Adipocyte (in vitro differentiated cells): ENCODE results near the gene ADGRB3.

ENCODE experiments used
- DNase-seq: peaks from one replicate; pipeline ENCODE4 v3.0.0-alpha.2; 2015; ENCODE audit warnings: low read depth
- H3K27me3 ChIP-seq: replicated peaks from 2 replicates; pipeline ENCODE4 v1.7.0; 2013; ENCODE audit warnings: mild to moderate bottlenecking, low read length, moderate library complexity; ENCODE audit not compliant: control insufficient read depth, insufficient read depth
- H3K36me3 ChIP-seq: 2 replicates; pipeline ENCODE4 v1.7.0; 2013; ENCODE audit warnings: low read length, mild to moderate bottlenecking, moderate library complexity; ENCODE audit not compliant: control insufficient read depth, insufficient read depth, severe bottlenecking
- H3K4me1 ChIP-seq: 2 replicates; pipeline ENCODE4 v1.7.0; 2013; ENCODE audit warnings: mild to moderate bottlenecking, low read length, moderate library complexity; ENCODE audit not compliant: control insufficient read depth, insufficient read depth
- H3K4me3 ChIP-seq: 2 replicates; pipeline ENCODE4 v1.7.0; 2013; ENCODE audit warnings: mild to moderate bottlenecking, low read length, moderate library complexity
- H3K9ac ChIP-seq: 2 replicates; pipeline ENCODE4 v1.7.0; 2013; ENCODE audit warnings: mild to moderate bottlenecking, low read length, moderate library complexity
- H3K9me3 ChIP-seq: 2 replicates; pipeline ENCODE4 v1.7.0; 2013; ENCODE audit warnings: mild to moderate bottlenecking, low read length, moderate library complexity; ENCODE audit not compliant: control insufficient read depth

The ADGRB3 gene

GRCh38 chr6:68677058-68677457, 42.0 kb downstream of the ADGRB3 start:
- no peaks in the 10 kb centered on the region for H3K36me3 ChIP-seq
- H3K9me3 ChIP-seq, result no peaks in the 10 kb centered on the region
- H3K9ac ChIP-seq, result no peak overlapping the region
- no peak for DNase-seq
- no peaks in the 10 kb centered on the region for H3K4me1 ChIP-seq
- H3K27me3 ChIP-seq, result peaks cover 4% of the 10 kb centered on the region
- no peak overlapping the region for H3K4me3 ChIP-seq

- Histone ChIP-seq H3K27me3 (peaks cover 4% of the 10 kb centered on the region), H3K9me3 (no peaks in the 10 kb centered on the region), H3K4me3 (no peak overlapping the region), H3K4me1 (no peaks in the 10 kb centered on the region), H3K36me3 (no peaks in the 10 kb centered on the region), H3K9ac (no peak overlapping the region)
- DNase-seq, result no peak
These were observed 44.3 kb downstream of the ADGRB3 start for GRCh38 chr6:68679399-68679798.

GRCh38 chr6:68680264-68680663, 45.2 kb downstream of the ADGRB3 start:
- no peaks in the 10 kb centered on the region for H3K9me3 ChIP-seq
- H3K4me1 ChIP-seq, result no peaks in the 10 kb centered on the region
- no peak overlapping the region for H3K9ac ChIP-seq
- no peak overlapping the region for H3K4me3 ChIP-seq
- peaks cover 4% of the 10 kb centered on the region for H3K27me3 ChIP-seq
- no peak for DNase-seq
- no peaks in the 10 kb centered on the region for H3K36me3 ChIP-seq

- Histone ChIP-seq H3K27me3 (no peaks in the 10 kb centered on the region), H3K4me3 (no peak overlapping the region), H3K36me3 (no peaks in the 10 kb centered on the region), H3K4me1 (no peaks in the 10 kb centered on the region), H3K9me3 (no peaks in the 10 kb centered on the region), H3K9ac (no peak overlapping the region)
- no peak for DNase-seq
These were observed 54.8 kb downstream of the ADGRB3 start for GRCh38 chr6:68689910-68690309.

GRCh38 chr6:68691120-68691519, 56.0 kb downstream of the ADGRB3 start:
- no peaks in the 10 kb centered on the region for H3K27me3 ChIP-seq
- no peak for DNase-seq
- no peaks in the 10 kb centered on the region for H3K9me3 ChIP-seq
- H3K9ac ChIP-seq, result no peak overlapping the region
- no peaks in the 10 kb centered on the region for H3K4me1 ChIP-seq
- no peaks in the 10 kb centered on the region for H3K36me3 ChIP-seq
- no peak overlapping the region for H3K4me3 ChIP-seq

GRCh38 chr6:68693271-68693670, 58.2 kb downstream of the ADGRB3 start:
- Histone ChIP-seq H3K9me3 (no peaks in the 10 kb centered on the region), H3K36me3 (no peaks in the 10 kb centered on the region), H3K27me3 (no peaks in the 10 kb centered on the region), H3K9ac (no peak overlapping the region), H3K4me3 (no peak overlapping the region), H3K4me1 (no peaks in the 10 kb centered on the region)
- DNase-seq, result no peak

GRCh38 chr6:68695403-68695802, 60.3 kb downstream of the ADGRB3 start:
- Histone ChIP-seq H3K9me3 (no peaks in the 10 kb centered on the region), H3K27me3 (no peaks in the 10 kb centered on the region), H3K9ac (no peak overlapping the region), H3K4me1 (no peaks in the 10 kb centered on the region), H3K36me3 (no peaks in the 10 kb centered on the region), H3K4me3 (no peak overlapping the region)
- DNase-seq, result no peak

- no peak for DNase-seq
- Histone ChIP-seq H3K4me1 (no peaks in the 10 kb centered on the region), H3K27me3 (no peaks in the 10 kb centered on the region), H3K9me3 (no peaks in the 10 kb centered on the region), H3K9ac (no peak overlapping the region), H3K4me3 (no peak overlapping the region), H3K36me3 (no peaks in the 10 kb centered on the region)
These were observed 60.8 kb downstream of the ADGRB3 start for GRCh38 chr6:68695838-68696237.

- DNase-seq, result no peak
- no peaks in the 10 kb centered on the region for H3K4me1 ChIP-seq
- H3K9ac ChIP-seq, result no peak overlapping the region
- no peaks in the 10 kb centered on the region for H3K9me3 ChIP-seq
- H3K36me3 ChIP-seq, result no peaks in the 10 kb centered on the region
- H3K4me3 ChIP-seq, result no peak overlapping the region
- no peaks in the 10 kb centered on the region for H3K27me3 ChIP-seq
These were observed 62.3 kb downstream of the ADGRB3 start for GRCh38 chr6:68697394-68697793.

- no peak for DNase-seq
- Histone ChIP-seq H3K4me1 (no peaks in the 10 kb centered on the region), H3K36me3 (no peaks in the 10 kb centered on the region), H3K4me3 (no peak overlapping the region), H3K27me3 (no peaks in the 10 kb centered on the region), H3K9ac (no peak overlapping the region), H3K9me3 (no peaks in the 10 kb centered on the region)
These were observed 66.1 kb downstream of the ADGRB3 start for GRCh38 chr6:68701159-68701558.

- Histone ChIP-seq H3K9me3 (no peaks in the 10 kb centered on the region), H3K36me3 (no peaks in the 10 kb centered on the region), H3K4me1 (no peaks in the 10 kb centered on the region), H3K27me3 (no peaks in the 10 kb centered on the region), H3K4me3 (no peak overlapping the region), H3K9ac (no peak overlapping the region)
- no peak for DNase-seq
These were observed 69.4 kb downstream of the ADGRB3 start for GRCh38 chr6:68704485-68704884.

GRCh38 chr6:68709091-68709490, 74.0 kb downstream of the ADGRB3 start:
- no peaks in the 10 kb centered on the region for H3K4me1 ChIP-seq
- DNase-seq, result no peak
- H3K36me3 ChIP-seq, result no peaks in the 10 kb centered on the region
- H3K9ac ChIP-seq, result no peak overlapping the region
- peaks cover 9% of the 10 kb centered on the region for H3K27me3 ChIP-seq
- no peak overlapping the region for H3K4me3 ChIP-seq
- H3K9me3 ChIP-seq, result no peaks in the 10 kb centered on the region
